Measurements from ENCODE around the gene NCAPH2.

The NCAPH2 gene

GRCh38 chr22:50490531-50491308 is 17.3 kb upstream of the NCAPH2 start:
- DNase-seq, result peak; percentile 28

- no peak for DNase-seq
These were observed 10.9 kb upstream of the NCAPH2 start for GRCh38 chr22:50497093-50497492.

GRCh38 chr22:50498322-50498890 is 9.6 kb upstream of the NCAPH2 start:
- DNase-seq, result peak; percentile 84

GRCh38 chr22:50500452-50500851 is 7.6 kb upstream of the NCAPH2 start:
- DNase-seq, result no peak

- no peak for DNase-seq
These were observed 5.9 kb upstream of the NCAPH2 start for GRCh38 chr22:50502096-50502495.

- no peak for DNase-seq
These were observed 5.2 kb upstream of the NCAPH2 start for GRCh38 chr22:50502628-50503474.

GRCh38 chr22:50503475-50504145 is 4.4 kb upstream of the NCAPH2 start:
- DNase-seq, result no peak

GRCh38 chr22:50504369-50505211 is 3.4 kb upstream of the NCAPH2 start:
- DNase-seq, result no peak

- no peak for DNase-seq
These were observed 2.7 kb upstream of the NCAPH2 start for GRCh38 chr22:50505276-50505775.

GRCh38 chr22:50505776-50506610 is 2.0 kb upstream of the NCAPH2 start:
- no peak for DNase-seq

- no peak for DNase-seq
These were observed 1.2 kb upstream of the NCAPH2 start for GRCh38 chr22:50506611-50507420.

- peak; percentile 99 for DNase-seq
These were observed 518 bp upstream of the NCAPH2 start, which contains the start of gene LMF2 for GRCh38 chr22:50507421-50507990. LMF2 (minus strand) TSS chr22:50507702; CDS start chr22:50507675, 27 bp downstream.

GRCh38 chr22:50508897-50509296 is 873 bp downstream of the NCAPH2 start:
- DNase-seq, result no peak

GRCh38 chr22:50513175-50513574 is 5.2 kb downstream of the NCAPH2 start:
- DNase-seq, result no peak

- DNase-seq, result no peak
These were observed 8.0 kb downstream of the NCAPH2 start for GRCh38 chr22:50516068-50516467.

GRCh38 chr22:50516891-50517290 is 8.9 kb downstream of the NCAPH2 start:
- no peak for DNase-seq

- DNase-seq, result no peak
These were observed 9.7 kb downstream of the NCAPH2 start for GRCh38 chr22:50517495-50518260.

GRCh38 chr22:50518606-50519005 is 10.6 kb downstream of the NCAPH2 start:
- DNase-seq, result no peak

- DNase-seq, result no peak
These were observed 11.1 kb downstream of the NCAPH2 start for GRCh38 chr22:50519151-50519550.
